NCI-H748 treated with DMSO at 0.1 percent for 48 hours (cell line): Measurements from ENCODE around the gene DPYD.
A peak's percentile ranks its signal among the peaks of the same experiment; 100 is the strongest.

Experiments
- DNase-seq: peaks from one replicate; lab custom pipeline; 2025; lab: John Stamatoyannopoulos, UW

DPYD gene

DNA sequence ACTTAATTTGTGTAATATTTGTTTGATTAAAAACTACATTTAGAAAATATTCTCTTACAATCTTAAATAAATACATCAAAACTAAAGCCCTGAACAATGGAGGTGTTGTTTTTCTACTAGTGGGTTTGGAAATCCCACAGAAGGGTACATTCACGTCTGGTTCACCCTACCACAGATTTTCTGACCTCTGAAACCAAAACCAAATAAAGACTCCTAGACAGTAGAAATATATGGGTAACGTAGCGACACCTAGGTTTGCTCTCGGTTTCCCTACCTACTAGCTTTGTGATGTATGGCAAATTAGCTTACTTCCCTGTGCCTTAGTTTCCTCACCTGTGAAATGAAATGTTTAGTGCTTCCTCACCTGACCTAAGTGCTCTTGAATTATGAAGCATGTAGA is 312.6 kb downstream of the DPYD start:
- no peak for DNase-seq

DNA sequence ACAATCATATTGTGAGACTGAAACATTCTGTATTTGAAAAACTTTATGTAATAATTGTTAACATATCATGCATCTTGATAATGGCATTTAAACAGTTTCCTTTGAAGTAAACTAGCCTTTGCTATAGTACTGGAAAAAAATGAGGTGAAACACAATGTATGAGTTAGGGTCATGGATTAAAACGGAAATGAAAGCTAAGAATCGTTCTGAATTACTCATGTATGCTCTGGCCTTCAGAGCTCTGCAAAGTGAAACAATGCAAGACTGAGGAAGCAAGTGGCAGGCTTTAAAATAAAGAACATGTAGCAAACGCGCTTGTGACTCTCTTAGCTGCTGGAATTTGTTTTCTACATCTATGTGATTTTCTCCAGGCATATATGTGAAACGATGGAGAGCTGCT is 317.1 kb downstream of the DPYD start:
- no peak for DNase-seq

DNA sequence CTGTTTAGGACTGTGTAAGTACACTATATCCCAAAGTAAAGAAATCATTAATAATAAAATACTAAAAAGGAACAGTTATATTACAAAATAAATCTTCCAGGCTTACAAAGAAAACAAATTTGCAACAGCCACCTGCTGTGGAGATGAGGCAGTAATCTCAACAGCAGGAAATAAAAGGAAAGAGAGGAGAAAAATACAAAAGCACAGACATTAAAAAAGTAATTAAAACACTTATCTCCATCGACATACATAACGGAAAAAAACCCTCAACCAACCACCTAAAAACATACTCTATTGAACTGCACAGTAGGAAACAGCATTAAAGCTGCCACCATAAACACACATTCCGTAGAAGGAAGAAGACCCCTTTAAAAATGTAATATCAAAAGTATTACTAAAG is 317.6 kb downstream of the DPYD start:
- DNase-seq = peak; percentile 75

DNA sequence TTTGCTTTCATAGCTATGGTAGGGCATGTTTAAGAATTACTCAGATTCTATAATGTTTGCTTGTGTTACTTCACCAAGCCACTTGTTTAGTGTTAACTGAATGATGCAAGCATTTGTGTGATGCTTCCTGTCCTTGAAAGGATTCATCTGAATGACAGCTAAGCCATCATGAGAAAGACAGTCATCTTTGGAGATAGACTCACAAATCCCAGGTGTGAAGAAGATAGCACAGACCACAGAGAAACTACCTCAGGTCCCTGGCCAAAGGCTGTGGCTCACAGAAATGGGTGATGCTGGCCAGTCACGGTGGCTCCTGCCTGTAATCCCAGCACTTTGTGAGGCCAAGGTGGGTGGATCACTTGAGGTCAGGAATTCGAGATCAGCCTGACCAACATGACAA is 321.4 kb downstream of the DPYD start:
- DNase-seq = no peak

DNA sequence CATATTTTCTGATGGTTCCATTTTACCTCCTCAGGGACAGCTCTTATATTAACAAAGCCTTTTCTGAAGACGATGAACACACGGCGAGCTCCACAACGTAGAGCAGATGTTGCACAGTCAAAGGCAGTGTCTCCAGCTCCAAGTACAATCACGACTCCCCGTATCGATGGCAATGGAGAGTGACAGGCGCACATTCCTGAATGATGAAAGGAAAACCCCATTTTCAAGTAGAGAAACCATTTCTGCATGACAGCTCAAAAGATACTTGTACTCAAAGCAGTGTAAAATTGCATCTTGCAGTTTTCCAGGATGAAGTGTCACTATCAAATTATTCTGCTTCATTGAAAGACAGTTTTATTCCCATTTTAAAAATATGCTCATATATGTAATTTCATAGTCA is 327.6 kb downstream of the DPYD start:
- DNase-seq = no peak

DNA sequence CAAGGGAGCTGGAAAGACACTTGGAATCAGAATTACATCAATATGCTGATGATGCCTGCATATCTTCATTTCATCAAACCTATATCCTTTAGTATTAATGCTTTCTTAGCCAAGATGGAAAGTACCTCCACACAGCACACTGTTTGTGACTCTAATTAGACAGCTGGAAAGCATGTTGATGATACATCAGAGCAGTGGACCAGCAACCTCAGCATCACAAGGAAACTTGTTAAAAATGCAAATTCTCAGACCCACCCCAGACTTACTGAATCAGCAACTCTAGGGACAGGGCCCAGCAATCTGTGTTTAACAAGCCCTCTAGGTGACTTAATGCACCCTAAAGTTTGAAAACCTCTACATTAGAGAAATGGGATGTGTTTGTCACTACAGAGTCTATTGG is 332.1 kb downstream of the DPYD start:
- no peak for DNase-seq

DNA sequence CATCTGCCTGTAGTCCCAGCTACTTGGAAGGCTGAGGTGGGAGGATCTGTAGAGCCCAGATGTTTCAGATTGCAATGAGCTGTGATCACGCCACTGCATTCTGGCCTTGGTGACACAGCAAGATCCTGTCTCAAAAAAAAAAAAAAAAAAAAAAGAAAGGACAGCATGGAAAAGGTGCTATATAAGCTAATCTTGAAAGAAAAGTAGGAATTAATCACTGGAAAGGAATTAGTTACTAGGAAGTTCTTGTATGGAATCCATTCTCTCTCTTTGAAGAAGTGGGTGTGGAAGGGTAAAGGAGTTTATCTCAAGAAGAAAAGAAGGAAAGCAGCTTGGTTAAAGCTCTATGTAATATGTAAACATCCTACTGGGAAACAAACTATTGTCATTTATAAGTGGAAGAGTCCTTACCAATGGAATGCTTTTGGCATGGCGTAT is 339.2 kb downstream of the DPYD start:
- no peak for DNase-seq

DNA sequence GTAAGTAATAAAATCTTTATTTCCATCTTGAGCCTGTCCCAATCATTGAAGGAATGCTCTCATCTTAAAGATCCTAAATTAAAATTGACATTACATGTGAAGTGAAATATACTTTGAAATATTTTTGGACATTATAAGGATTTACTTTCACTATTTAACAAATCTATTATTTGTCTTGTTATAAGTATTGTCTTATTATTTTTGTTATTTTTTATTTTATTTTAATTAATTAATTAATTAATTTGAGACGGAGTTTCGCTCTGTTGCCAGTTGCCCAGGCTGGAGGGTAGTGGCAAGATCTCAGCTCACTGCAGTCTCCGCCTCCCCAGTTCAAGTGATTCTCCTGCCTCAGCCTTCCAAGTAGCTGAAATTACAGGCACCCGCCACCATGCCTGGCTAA is 343.2 kb downstream of the DPYD start:
- no peak for DNase-seq

DNA sequence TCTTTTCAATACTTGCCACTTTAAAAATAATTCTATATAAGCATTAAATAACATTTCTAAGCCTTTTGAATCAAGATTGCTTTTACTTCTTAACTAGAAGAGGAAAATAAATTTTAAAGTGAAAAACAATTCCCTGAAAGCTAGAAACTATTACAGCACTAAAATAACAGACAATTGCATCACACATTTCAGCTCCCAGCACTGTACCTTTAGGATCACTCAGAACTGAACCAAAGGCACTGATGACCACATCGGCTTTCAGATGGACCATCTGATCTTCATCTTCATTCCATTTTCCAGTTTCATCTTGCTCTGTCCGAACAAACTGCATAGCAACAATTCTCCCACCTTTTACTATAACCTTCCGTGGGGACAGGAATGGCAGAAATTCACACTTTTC is 347.3 kb downstream of the DPYD start:
- no peak for DNase-seq

DNA sequence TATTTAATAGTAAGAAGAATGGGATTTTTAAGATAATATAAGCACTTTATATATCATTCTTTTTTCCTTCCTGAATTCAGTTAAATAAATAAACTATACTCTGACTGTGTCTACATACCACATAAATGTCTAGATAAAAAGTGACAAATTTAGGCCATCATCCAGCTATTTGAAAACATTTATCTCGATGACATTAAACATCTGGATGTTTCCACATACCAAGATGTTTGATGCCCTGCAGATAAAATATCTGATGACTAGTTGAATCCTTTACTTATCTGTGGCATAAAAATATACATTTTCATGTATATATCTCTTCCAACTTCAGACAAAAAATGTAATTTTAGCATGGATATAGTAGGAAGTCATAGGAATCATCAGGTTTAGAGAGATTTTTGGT is 348.3 kb downstream of the DPYD start:
- no peak for DNase-seq

DNA sequence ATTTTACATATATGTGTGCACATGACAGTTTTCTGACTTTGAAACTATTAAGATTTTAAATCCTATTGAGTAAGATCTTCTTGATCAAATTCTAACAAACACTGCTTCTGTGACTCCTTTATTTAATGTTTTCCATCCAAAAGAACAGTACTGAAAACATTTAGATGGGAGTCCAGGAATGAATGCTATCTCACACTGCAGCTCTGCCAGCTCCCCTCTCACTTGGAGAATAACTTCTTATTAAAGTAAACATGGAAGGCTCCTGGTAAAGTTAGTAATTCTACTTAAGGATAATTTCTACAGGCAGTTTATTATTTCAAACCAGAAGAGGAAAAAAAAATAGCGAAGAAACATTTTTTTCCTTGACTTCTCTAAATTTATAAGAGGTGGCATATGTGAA is 349.1 kb downstream of the DPYD start:
- DNase-seq = no peak

DNA sequence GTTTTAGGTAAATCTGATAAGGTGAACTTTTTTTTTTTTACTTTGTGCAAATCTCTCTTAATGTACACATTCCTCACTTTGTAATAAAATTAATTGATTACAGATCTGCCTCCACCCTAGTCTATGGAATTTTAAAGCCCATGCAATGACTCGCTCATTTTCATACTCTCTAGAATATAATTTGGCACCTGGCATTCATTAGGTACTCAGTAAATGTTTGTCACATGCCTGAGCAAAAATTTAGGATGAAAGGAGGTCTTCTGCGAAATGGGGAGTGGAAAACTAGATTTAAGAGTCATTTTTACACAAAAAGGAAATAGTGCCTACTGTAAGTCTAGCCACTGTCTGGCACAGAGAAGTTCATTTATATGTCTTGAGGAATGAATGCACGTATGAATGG is 350.1 kb downstream of the DPYD start:
- no peak for DNase-seq

DNA sequence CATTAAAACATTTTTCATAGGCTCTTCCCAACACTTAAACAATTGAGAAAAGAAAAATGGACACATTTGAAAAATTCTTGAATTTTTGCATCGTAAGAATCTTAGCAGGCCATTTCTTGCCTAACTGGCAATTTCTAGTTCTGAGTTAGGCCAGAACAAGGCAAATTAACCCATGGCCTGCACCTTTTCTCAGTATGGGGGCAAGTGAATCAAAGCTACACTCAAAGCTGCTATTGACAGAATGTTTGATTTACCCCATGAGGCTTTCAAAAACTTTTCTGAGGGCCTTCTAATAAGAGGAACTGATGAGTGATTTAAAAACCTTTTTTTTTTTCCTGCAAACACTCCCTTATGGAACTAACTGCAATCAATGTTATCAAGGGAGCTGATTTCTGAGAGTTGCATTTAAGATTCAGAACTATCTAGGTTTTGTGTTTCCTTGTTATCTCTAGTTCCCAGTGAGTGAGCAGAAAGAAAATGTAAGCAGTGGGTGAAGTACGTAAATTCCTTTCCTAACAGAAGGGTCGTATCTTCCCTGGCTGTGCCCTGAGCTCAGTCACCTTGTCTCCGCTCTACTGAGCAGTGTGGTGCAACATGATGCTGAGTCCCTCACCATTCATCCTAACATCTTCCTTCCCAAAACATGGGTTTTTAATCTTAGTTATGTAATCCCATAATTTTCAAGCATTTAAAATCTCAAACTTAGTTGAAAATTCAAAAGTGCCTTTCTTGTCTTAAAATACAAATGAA is 353.7 kb downstream of the DPYD start:
- DNase-seq = no peak

DNA sequence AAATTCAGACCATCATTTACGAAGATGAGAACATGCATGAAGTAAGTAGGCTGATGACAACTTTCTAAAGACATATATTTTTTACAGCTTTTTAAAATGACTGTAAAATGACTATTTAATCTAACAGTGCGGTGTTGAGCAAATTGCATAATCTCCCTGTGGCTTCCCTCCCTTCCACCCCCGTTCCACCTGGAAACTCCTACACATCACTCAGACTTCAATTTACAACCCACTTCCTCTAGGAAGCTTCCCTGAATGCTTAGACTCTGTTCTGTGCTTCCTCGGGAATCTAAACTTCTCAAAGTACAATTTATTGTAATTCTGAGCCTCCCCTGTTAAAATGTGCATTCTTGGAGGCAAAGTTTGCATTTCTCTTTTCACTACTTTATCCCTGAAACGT is 354.9 kb downstream of the DPYD start:
- no peak for DNase-seq

DNA sequence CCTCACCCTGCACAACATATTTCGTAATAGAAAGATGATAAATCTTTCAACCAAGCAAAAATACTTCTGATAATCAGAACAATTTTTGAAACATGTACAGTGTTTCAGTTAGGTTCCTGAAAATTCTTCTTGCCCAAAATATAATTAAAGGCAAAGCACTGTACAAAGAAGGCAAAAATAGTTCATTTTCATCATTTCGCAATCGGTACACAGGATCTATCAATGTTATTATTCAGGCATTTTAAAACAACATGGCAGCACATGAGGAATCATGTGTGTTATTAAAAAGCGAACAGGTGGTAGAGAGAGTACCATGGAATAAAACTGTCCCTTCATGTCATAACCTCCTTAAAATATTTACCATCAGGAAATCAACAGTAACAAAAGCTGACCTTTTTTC is 356.9 kb downstream of the DPYD start:
- DNase-seq = no peak

DNA sequence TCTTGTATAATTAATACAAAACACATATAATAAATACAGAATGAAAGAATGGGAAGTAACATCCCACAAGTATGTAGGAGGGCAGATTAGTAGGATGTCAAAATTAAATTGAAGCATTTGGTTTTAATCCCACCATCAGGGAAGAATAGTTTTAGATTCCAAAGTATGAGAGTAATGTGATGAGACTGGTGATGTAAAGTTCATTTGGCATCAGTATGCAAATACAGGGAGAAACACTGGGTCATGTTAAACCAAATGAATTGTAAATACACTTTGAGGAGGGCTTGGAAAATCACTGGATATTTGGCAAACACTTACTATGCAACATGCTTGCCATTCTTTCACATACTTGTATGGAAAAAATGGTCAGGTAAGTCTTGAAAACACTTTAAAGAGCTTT is 358.8 kb downstream of the DPYD start:
- DNase-seq = no peak

DNA sequence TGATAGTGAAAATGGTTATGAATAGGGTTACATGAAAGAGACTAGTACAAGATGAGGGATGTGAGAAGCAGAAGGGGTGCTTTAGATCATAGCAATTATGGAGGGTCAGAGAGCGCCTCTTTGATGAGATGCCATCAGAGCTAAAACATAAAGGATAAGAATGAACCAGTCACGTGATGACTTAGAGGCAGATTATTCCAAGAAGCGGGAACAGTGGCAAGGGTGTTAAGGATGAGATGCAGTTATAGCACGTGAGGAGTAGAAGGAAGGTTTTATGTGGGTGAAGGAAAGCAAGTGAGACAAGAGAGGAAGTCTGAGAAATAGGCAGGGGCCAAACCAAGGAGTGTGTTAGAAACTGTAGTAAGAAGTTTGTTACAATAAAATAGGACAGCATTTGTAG is 360.1 kb downstream of the DPYD start:
- DNase-seq = no peak

DNA sequence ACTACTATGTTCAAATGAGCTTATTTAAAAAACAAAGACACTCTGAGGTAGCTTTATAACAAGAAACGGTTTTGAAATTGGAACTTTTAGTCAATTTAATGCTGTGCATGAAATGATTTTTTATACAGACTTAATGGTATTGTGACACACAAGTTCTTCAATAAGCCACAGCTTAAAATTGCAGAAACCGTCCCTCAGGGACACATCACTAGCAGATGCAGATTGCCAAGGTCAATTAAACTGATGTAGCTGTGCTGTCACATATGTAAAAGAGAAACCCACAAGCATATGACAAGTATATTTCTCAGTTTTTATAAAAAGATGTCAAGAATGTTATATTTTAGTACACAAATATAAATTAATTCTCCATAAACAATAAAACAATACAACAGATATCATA is 366.9 kb downstream of the DPYD start:
- DNase-seq = no peak

DNA sequence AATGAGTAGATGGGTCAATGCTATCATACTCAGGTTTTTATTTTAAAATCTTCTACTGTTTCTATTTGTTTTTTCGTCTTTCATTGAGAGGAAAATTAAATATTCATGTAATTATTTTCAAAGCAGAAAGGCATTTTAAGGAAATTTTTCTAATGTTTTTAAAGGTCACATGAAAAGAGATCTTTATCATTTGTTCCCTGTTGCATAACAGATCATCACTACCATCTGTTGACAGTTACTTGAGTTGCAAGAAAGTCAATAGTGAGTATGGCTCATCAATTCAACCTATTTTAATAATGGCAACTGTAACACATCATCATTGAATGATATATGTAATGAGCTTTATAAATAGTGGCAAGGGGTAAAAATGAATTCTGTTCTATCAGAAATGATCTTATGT is 369.7 kb downstream of the DPYD start:
- DNase-seq = no peak

DNA sequence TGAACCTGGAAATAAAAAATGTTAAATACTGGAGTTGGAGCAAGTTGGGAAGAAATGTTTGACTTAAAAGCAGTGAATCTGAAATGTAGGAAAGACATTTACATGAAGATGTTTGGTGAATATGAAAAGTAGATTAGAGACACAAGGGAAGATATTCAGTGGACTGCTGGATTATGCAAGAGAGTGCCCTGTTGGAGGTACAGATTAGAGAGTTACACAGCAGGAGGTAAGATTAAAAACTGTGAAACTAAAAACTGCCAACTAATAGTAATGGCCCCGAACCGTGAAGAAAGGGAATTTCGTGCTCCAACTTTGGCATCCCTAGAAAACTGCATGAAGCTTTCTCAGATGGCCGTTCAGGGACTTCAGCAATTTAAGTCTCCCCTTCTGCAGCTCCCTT is 375.4 kb downstream of the DPYD start:
- DNase-seq = no peak

DNA sequence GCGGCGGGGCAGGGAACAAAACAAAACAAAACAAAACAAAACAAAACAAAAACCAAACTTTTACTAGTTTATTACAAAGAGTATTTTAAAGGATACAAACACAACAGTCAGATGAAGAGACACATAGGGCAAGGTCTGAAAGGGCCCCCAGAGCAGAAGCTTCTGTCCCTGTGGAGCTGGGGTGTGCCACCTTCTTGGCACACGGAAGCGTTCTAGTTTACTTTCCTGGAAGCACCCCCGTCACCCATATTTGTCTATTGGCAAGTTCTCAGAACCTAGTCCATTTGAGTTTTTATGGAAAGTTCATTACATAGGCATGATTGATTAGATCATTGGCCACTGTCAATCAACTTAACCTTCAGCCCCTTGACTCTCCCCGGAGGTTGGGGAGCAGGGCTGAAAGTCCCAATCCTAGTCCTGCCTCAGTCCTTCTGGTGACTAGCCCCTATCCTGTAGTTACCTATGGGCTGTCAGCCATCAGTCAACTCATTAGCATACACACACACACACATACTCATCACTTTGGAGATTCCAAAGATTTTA is 380.4 kb downstream of the DPYD start:
- DNase-seq = no peak

DNA sequence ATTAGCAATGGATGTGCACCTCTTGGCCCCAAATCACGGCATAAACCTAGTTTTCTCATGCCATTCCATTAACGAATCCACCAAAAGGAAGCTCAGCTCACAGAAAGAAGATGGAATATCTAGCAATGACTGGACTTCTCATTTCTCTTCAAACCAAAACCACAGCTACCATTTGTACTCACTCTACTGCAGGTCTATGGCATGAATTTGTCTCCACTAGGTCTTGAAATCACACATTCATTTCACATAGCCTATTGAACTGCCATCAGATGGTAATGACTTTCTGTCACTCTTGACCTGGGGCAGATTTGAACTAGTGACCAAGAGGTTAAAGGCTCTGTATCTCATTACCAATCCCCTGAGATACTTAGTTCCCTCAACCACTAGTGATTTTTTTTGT is 382.7 kb downstream of the DPYD start:
- DNase-seq = no peak

DNA sequence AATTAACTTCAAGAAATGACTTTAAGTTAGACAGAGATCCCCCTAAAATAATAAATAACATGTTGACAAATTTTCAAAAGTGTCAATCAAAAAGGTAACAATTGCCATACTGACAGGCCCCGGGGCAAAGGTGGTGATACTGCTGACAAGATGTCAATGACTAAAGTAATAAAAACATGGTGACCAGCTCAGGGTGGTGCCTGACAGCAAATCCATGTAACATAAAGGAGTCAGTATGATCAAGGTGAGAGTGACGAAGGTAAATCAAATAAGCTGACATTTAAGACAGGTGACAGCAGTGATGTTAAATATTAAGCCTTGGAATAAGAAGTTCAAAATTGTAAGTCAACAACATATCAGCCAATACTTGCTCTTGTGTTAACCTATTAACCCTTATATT is 387.5 kb downstream of the DPYD start:
- DNase-seq = no peak

DNA sequence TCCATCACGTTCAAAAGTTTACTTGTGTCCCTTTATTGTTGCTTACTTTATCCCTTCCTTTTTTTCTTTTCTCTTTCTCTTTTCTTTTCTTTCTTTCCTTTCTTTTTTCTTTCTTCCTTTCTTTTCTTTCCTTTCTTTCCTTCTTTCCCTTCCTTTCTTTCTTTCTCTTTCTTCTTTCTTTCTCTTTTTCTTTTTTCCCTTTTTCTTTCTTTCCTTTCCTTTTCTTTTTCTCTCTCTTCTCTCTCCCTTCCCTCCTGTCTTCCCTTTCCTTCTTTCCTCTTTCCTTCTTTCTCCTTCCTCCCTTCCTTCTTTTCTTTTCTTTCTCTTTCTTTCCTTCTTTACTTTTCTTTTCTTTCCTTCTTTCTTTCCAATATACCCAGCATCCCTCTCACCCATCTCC is 391.2 kb downstream of the DPYD start:
- DNase-seq = no peak
